Activated naive CD8-positive, alpha-beta T cell treated with anti-CD3 and anti-CD28 coated beads for 36 hours (primary cell): ENCODE measurements around the gene CTNND2. TPM values are rescaled to one million over a fixed set of nuclear protein-coding genes. Genes with fewer than 3 reads are reported as not detected.
"Not testable (repeated sequence)": the region's sequence is repeated elsewhere in the genome, so short reads cannot be mapped to it uniquely, and the experiment has no call there.

Experiments used
- DNase-seq: peaks from one replicate; pipeline ENCODE4 v3.0.0; 2021
- H3K27ac Mint-ChIP-seq: one replicate; pipeline ENCODE4 v1.8.0; 2022; ENCODE audit warnings: mild to moderate bottlenecking, moderate library complexity, mixed read lengths
- H3K27me3 Mint-ChIP-seq: one replicate; pipeline ENCODE4 v1.8.0; 2022; ENCODE audit warnings: mild to moderate bottlenecking, mixed read lengths
- H3K36me3 Mint-ChIP-seq: one replicate; pipeline ENCODE4 v1.8.0; 2021; ENCODE audit warnings: mild to moderate bottlenecking, mixed read lengths
- H3K4me1 Mint-ChIP-seq: one replicate; pipeline ENCODE4 v1.8.0; 2021; ENCODE audit warnings: mixed read lengths
- H3K4me3 Mint-ChIP-seq: one replicate; pipeline ENCODE4 v1.8.0; 2022; ENCODE audit warnings: mild to moderate bottlenecking, moderate library complexity, mixed read lengths
- H3K9me3 Mint-ChIP-seq: one replicate; pipeline ENCODE4 v1.8.0; 2022; ENCODE audit warnings: mixed read lengths
- total RNA-seq, 2 experiments: library from RNA; stranded (reverse); gene quantifications; one replicate each; pipeline ENCODE4 v1.2.3, GENCODE V29; 2021

The CTNND2 gene
- total RNA-seq, 2 experiments from 2014 or later: not detected

- H3K27ac Mint-ChIP-seq: no peak overlapping the region
- no peak for DNase-seq
- H3K27me3 Mint-ChIP-seq: no peaks in the 10 kb centered on the region
These were observed 284.8 kb downstream of the CTNND2 start for GRCh38 chr5:11619339-11620024.

DNA sequence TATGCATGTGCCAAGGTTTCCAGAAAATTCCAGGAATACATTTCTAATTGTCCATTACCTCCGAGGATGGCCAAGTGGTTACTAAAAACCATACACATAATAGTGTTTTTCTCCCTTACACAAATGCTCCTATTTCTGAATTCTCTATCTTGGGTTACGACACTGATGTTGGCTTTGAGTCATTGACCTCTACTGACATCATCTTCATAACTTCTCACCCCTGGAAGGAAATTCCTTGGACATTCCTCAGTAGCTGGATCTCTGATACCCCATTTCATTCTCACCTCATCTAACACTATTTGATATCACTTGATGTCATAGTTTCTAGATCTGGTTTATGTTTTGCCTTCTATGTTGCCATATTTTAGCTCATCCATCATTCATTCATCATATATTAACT lies 287.2 kb downstream of the CTNND2 start:
- no peaks in the 10 kb centered on the region for H3K36me3 Mint-ChIP-seq
- no peaks in the 10 kb centered on the region for H3K4me1 Mint-ChIP-seq
- H3K4me3 Mint-ChIP-seq: no peak overlapping the region
- H3K9me3 Mint-ChIP-seq: no peaks in the 10 kb centered on the region
- no peak for DNase-seq
- no peak overlapping the region for H3K27ac Mint-ChIP-seq
- H3K27me3 Mint-ChIP-seq: no peaks in the 10 kb centered on the region

More at GRCh38 chr5:11619339-11620024, 284.8 kb downstream of the CTNND2 start:
- Mint-ChIP-seq H3K4me1 (no peaks in the 10 kb centered on the region), H3K36me3 (no peaks in the 10 kb centered on the region), H3K9me3 (peaks cover 3% of the 10 kb centered on the region), H3K4me3 (no peak overlapping the region)

GRCh38 chr5:11616624-11617023 lies 287.6 kb downstream of the CTNND2 start:
- not testable (repeated sequence) for H3K36me3 Mint-ChIP-seq, DNase-seq, H3K27ac Mint-ChIP-seq, H3K9me3 Mint-ChIP-seq, H3K4me1 Mint-ChIP-seq, H3K4me3 Mint-ChIP-seq, H3K27me3 Mint-ChIP-seq

DNA sequence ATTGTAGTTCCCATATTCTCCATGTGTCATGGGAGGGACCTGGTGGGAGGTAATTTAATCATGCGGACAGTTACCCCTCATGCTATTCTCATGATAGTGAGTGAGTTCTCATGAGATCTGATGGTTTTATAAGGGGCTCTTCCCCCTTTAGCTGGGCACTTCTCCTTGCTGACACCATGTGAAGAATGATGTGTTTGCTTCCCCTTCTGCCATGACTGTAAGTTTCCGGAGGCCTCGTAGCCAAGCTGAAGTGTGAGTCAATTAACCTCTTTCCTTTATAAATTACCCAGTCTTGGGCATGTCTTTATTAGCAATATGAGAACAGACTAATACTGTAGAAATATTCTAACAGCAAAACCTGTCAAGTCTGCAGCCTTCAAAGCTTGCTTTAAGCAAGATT lies 293.2 kb downstream of the CTNND2 start:
- no peaks in the 10 kb centered on the region for H3K27me3 Mint-ChIP-seq
- no peaks in the 10 kb centered on the region for H3K4me1 Mint-ChIP-seq
- no peaks in the 10 kb centered on the region for H3K36me3 Mint-ChIP-seq
- H3K27ac Mint-ChIP-seq: no peak overlapping the region
- DNase-seq: no peak
- no peak overlapping the region for H3K4me3 Mint-ChIP-seq
- no peaks in the 10 kb centered on the region for H3K9me3 Mint-ChIP-seq

DNA sequence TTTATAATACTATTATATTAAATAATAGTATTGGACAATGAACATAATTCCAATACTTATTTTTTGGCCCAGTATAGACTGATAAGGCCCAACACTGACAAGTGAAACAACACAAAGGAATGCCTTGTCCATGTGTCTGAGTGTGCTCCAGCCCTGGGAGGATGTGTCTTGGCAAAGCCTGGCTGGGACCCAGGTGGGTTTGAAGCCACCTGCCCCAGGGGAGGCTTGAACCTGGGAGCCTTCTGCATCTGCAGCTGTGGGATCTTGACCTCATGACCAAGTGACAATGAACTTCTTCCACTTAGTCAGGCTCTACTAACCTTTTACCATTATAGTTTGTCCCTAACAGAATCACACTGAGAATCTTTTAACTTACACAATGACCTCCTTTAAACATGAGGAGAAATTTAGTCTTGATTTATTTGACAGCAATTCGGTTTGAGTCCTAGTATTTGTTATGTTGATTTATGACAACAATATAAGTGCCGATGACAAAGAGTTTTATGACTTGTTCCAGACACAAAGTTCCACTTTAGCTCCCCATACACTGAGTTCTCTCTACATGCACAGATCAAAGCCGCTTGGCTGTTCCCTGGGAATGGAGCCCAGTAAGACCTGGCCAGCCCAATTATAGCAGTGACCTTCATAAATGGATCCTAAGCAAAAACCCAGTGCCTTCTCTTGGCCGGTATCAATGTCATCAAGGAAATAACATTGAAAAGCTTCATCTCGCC lies 294.5 kb downstream of the CTNND2 start:
- no peak overlapping the region for H3K4me3 Mint-ChIP-seq
- H3K27ac Mint-ChIP-seq: no peak overlapping the region
- no peaks in the 10 kb centered on the region for H3K4me1 Mint-ChIP-seq
- DNase-seq: no peak
- no peaks in the 10 kb centered on the region for H3K27me3 Mint-ChIP-seq
- no peaks in the 10 kb centered on the region for H3K9me3 Mint-ChIP-seq
- H3K36me3 Mint-ChIP-seq: no peaks in the 10 kb centered on the region

GRCh38 chr5:11608530-11608929 lies 295.7 kb downstream of the CTNND2 start:
- no peaks in the 10 kb centered on the region for H3K4me1 Mint-ChIP-seq
- no peaks in the 10 kb centered on the region for H3K9me3 Mint-ChIP-seq
- H3K36me3 Mint-ChIP-seq: no peaks in the 10 kb centered on the region
- no peak for DNase-seq
- no peaks in the 10 kb centered on the region for H3K27me3 Mint-ChIP-seq
- no peak overlapping the region for H3K4me3 Mint-ChIP-seq
- no peak overlapping the region for H3K27ac Mint-ChIP-seq

DNA sequence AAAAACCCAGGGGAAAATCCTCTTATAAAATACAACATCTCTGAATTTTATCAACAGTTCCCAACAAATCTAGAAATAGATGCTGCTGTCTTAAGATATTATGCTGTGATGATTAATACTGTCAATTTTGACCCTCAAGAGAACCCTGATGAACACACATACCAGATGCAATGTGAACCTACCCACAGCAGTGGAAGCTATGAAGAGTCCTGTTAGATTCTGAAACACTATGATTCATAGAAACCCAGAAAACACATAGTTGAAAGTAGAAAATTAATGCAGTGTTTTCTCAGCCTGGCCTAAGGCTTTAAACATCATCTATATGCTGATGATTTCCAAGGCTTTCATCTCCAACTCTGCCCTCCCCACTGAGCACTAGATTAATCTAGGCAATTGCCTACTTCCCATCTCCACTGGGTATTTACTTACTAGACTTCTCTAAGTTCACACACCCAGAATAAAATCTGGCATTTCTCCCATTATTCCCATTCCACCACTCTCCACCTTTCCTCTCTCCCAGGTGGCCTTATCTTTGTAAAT lies 296.2 kb downstream of the CTNND2 start:
- Mint-ChIP-seq H3K36me3 (no peaks in the 10 kb centered on the region), H3K27ac (no peak overlapping the region), H3K9me3 (no peaks in the 10 kb centered on the region), H3K4me1 (no peaks in the 10 kb centered on the region), H3K4me3 (no peak overlapping the region), H3K27me3 (no peaks in the 10 kb centered on the region)
- no peak for DNase-seq

DNA sequence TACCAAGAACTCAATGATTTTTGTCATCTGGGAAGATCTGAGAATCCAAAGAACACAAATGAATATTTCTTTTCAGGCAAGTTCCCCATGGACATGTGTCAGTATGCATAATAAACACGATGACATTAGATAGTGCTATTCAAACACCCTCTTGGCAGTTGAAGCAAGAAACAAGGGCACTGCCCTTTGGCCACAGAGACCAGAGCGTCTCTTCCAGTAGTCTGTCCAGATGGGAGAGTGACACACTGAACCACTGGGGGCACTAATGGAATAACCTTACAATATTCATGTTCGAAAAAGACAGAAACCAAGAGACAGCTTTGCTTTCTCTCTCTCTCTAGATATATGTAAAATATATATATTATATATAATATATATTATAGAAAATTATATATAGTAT lies 301.9 kb downstream of the CTNND2 start:
- H3K9me3 Mint-ChIP-seq: no peaks in the 10 kb centered on the region
- no peak overlapping the region for H3K4me3 Mint-ChIP-seq
- H3K4me1 Mint-ChIP-seq: no peaks in the 10 kb centered on the region
- no peaks in the 10 kb centered on the region for H3K36me3 Mint-ChIP-seq
- H3K27ac Mint-ChIP-seq: no peak overlapping the region
- DNase-seq: no peak
- no peaks in the 10 kb centered on the region for H3K27me3 Mint-ChIP-seq

DNA sequence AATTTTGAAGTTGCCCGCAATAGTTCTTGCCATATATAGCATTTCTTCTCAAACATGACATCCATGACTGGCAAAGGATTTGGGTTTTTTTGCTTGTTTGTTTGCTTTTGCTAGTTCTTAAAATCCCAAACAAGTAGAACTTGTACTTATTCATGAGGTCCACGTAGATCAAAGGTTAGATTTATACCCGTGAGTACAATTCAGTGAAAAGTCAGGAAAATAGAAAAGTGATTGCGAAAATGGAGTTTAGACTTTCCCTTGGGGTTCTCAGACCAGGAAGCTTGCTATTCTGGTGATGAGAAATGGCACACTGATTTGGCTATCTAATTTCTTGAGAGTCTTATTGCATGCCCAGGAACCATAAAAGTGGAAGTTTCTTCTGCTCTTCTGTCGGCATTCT lies 304.7 kb downstream of the CTNND2 start:
- H3K27ac Mint-ChIP-seq: no peak overlapping the region
- H3K36me3 Mint-ChIP-seq: no peaks in the 10 kb centered on the region
- no peak overlapping the region for H3K4me3 Mint-ChIP-seq
- H3K27me3 Mint-ChIP-seq: no peaks in the 10 kb centered on the region
- no peaks in the 10 kb centered on the region for H3K9me3 Mint-ChIP-seq
- no peaks in the 10 kb centered on the region for H3K4me1 Mint-ChIP-seq
- no peak for DNase-seq

DNA sequence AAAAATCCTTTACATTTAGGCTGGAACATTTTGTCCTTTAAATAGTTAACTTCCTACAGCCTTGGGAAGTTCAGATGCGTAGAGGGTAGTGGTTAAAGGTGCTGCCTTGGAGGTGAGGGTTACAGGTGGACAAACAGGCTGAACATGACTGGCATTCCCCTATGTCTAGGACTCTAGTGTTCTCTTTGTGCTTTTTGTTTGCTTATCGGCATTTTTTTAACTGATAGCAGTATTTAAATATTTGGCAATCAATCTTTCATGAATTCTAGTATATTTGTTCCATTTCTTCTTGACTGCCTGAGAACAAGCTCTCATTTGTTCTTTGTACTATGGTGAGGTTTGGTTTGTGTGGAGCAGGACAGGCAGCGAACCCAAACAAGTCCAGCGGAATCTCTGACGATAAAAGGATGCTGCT lies 307.6 kb downstream of the CTNND2 start:
- no peak overlapping the region for H3K27ac Mint-ChIP-seq
- H3K9me3 Mint-ChIP-seq: no peaks in the 10 kb centered on the region
- DNase-seq: no peak
- no peaks in the 10 kb centered on the region for H3K36me3 Mint-ChIP-seq
- no peaks in the 10 kb centered on the region for H3K4me1 Mint-ChIP-seq
- peaks cover 4% of the 10 kb centered on the region for H3K27me3 Mint-ChIP-seq
- H3K4me3 Mint-ChIP-seq: no peak overlapping the region

DNA sequence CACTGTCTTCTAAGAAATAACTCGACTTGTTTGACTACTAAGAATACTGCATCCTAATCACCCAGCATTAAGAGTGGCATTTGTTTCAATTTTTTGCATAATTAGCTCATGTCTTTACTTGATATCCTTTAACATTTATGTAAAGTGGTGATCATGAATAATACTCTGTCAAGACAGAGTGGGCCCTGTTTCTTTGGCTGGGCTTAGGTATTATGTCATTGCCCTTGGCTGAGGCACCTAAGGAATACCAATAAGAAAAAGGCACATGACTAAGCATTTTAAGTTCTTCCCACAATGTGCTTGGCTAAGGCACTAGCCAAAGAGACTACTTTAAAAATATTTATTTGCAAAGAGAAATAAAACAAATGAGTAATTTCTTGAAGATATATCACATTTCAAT lies 308.1 kb downstream of the CTNND2 start:
- no peaks in the 10 kb centered on the region for H3K9me3 Mint-ChIP-seq

GRCh38 chr5:11595045-11595444 lies 309.2 kb downstream of the CTNND2 start:
- H3K36me3 Mint-ChIP-seq: no peaks in the 10 kb centered on the region

More for the DNA sequence above, 308.1 kb downstream of the CTNND2 start:
- Mint-ChIP-seq H3K4me3 (no peak overlapping the region), H3K27me3 (peaks cover 4% of the 10 kb centered on the region), H3K36me3 (no peaks in the 10 kb centered on the region), H3K4me1 (no peaks in the 10 kb centered on the region), H3K27ac (no peak overlapping the region)
- DNase-seq: no peak

GRCh38 chr5:11594021-11594420 lies 310.2 kb downstream of the CTNND2 start:
- peaks cover 4% of the 10 kb centered on the region for H3K27me3 Mint-ChIP-seq

More at GRCh38 chr5:11595045-11595444, 309.2 kb downstream of the CTNND2 start:
- H3K9me3 Mint-ChIP-seq: no peaks in the 10 kb centered on the region
- H3K4me3 Mint-ChIP-seq: no peak overlapping the region
- peaks cover 4% of the 10 kb centered on the region for H3K27me3 Mint-ChIP-seq
- H3K4me1 Mint-ChIP-seq: no peaks in the 10 kb centered on the region
- H3K27ac Mint-ChIP-seq: no peak overlapping the region
- DNase-seq: no peak

GRCh38 chr5:11590475-11590874 lies 313.8 kb downstream of the CTNND2 start:
- Mint-ChIP-seq H3K27me3 (peaks cover 4% of the 10 kb centered on the region), H3K36me3 (no peaks in the 10 kb centered on the region), H3K9me3 (no peaks in the 10 kb centered on the region), H3K27ac (no peak overlapping the region), H3K4me3 (no peak overlapping the region), H3K4me1 (no peaks in the 10 kb centered on the region)
- no peak for DNase-seq

More at GRCh38 chr5:11594021-11594420, 310.2 kb downstream of the CTNND2 start:
- DNase-seq: no peak
- Mint-ChIP-seq H3K36me3 (no peaks in the 10 kb centered on the region), H3K4me1 (no peaks in the 10 kb centered on the region), H3K27ac (no peak overlapping the region), H3K4me3 (no peak overlapping the region), H3K9me3 (no peaks in the 10 kb centered on the region)

GRCh38 chr5:11588803-11589202 lies 315.4 kb downstream of the CTNND2 start:
- no peak for DNase-seq
- peaks cover 4% of the 10 kb centered on the region for H3K27me3 Mint-ChIP-seq
- H3K27ac Mint-ChIP-seq: no peak overlapping the region
- no peak overlapping the region for H3K4me3 Mint-ChIP-seq
- H3K4me1 Mint-ChIP-seq: no peaks in the 10 kb centered on the region
- H3K9me3 Mint-ChIP-seq: no peaks in the 10 kb centered on the region
- no peaks in the 10 kb centered on the region for H3K36me3 Mint-ChIP-seq

- H3K36me3 Mint-ChIP-seq: no peaks in the 10 kb centered on the region
- H3K27me3 Mint-ChIP-seq: no peaks in the 10 kb centered on the region
- H3K9me3 Mint-ChIP-seq: no peaks in the 10 kb centered on the region
These were observed 320.2 kb downstream of the CTNND2 start for GRCh38 chr5:11584017-11584416.

More at GRCh38 chr5:11584017-11584416, 320.2 kb downstream of the CTNND2 start:
- Mint-ChIP-seq H3K27ac (no peak overlapping the region), H3K4me3 (no peak overlapping the region), H3K4me1 (no peaks in the 10 kb centered on the region)
- no peak for DNase-seq
